IMR-90 (cell line): ENCODE results near the gene ATXN3. TPM values are rescaled to one million over a fixed set of nuclear protein-coding genes. Genes with fewer than 3 reads are reported as not detected.

ENCODE experiments used
- ATAC-seq: fragments of 200-7000 bp; cut with Tn5 transposase; 2 replicates; pipeline ENCODE4 v1.9.1; 2020; ENCODE audit warnings: low read depth, mild to moderate bottlenecking, moderate library complexity
- BruUV-seq: library from RNA; stranded (reverse); fragments of 400-500 nt; replicated peaks from 2 replicates; lab custom pipeline; 2021; lab: Mats Ljungman, UMichigan
- CTCF ChIA-PET: fragments of 300-600 bp; formaldehyde crosslinking; extraction: SDS; loops from one replicate; lab custom pipeline; 2021; ENCODE audit warnings: antibody characterized with exemption; lab: Yijun Ruan, JAX
- POLR2A ChIA-PET: fragments of 300-600 bp; sonication (Branson Sonifier 250); formaldehyde crosslinking; loops from one replicate; lab custom pipeline; 2022; ENCODE audit warnings: antibody characterized with exemption; ENCODE audit not compliant: unreplicated experiment; lab: Charles Lee
- DNase-seq: peaks from one replicate; pipeline ENCODE4 v3.0.0; 2013
- H2AFZ ChIP-seq: replicated peaks from 2 replicates; pipeline ENCODE3; 2013; ENCODE audit warnings: low read length, mild to moderate bottlenecking; ENCODE audit not compliant: poor library complexity
- H2AK5ac ChIP-seq: 2 replicates; pipeline ENCODE4 v1.6.1; 2013; ENCODE audit warnings: low read depth, low read length, inconsistent platforms
- H2AK9ac ChIP-seq: replicated peaks from 2 replicates; pipeline ENCODE3; 2013; ENCODE audit warnings: mild to moderate bottlenecking, low read depth, low read length, moderate library complexity; ENCODE audit not compliant: poor library complexity
- H2BK120ac ChIP-seq: 2 replicates; pipeline ENCODE4 v1.6.1; 2013; ENCODE audit warnings: low read depth, low read length, inconsistent platforms
- H2BK15ac ChIP-seq: 3 replicates; pipeline ENCODE4 v1.6.1; 2013; ENCODE audit warnings: low read depth, low read length, inconsistent platforms
- H2BK20ac ChIP-seq: 2 replicates; pipeline ENCODE4 v1.6.1; 2013; ENCODE audit warnings: low read depth, mild to moderate bottlenecking, inconsistent platforms, low read length, moderate library complexity
- H2BK5ac ChIP-seq: 2 replicates; pipeline ENCODE4 v1.6.1; 2013; ENCODE audit warnings: mild to moderate bottlenecking, low read depth, low read length, inconsistent platforms; ENCODE audit not compliant: poor library complexity, severe bottlenecking
- H3K14ac ChIP-seq: replicated peaks from 2 replicates; pipeline ENCODE4 v1.6.1; 2013; ENCODE audit warnings: low read depth, low read length, inconsistent platforms
- H3K18ac ChIP-seq: 2 replicates; pipeline ENCODE4 v1.6.1; 2013; ENCODE audit warnings: low read depth, low read length, control low read depth
- H3K23ac ChIP-seq: 2 replicates; pipeline ENCODE4 v1.6.1; 2013; ENCODE audit warnings: low read depth, low read length, inconsistent platforms
- H3K27ac ChIP-seq: 2 replicates; pipeline ENCODE4 v1.5.1; 2013; ENCODE audit warnings: mild to moderate bottlenecking, control low read depth, low read length; ENCODE audit not compliant: insufficient read depth
- H3K27me3 ChIP-seq: 2 replicates; pipeline ENCODE4 v1.6.1; 2013; ENCODE audit warnings: low read length; ENCODE audit not compliant: control insufficient read depth, insufficient read depth
- H3K36me3 ChIP-seq: 2 replicates; pipeline ENCODE4 v1.6.1; 2013; ENCODE audit warnings: low read length, mixed read lengths; ENCODE audit not compliant: control insufficient read depth, insufficient read depth
- H3K4ac ChIP-seq: 2 replicates; pipeline ENCODE4 v1.6.1; 2013; ENCODE audit warnings: low read depth, low read length, inconsistent platforms
- H3K4me1 ChIP-seq: 2 replicates; pipeline ENCODE4 v1.6.1; 2013; ENCODE audit warnings: low read length, mixed read lengths; ENCODE audit not compliant: control insufficient read depth, insufficient read depth
- H3K4me2 ChIP-seq: 2 replicates; pipeline ENCODE4 v1.6.1; 2013; ENCODE audit warnings: low read depth, mild to moderate bottlenecking, control low read depth, low read length, moderate library complexity
- H3K4me3 ChIP-seq: 2 replicates; pipeline ENCODE4 v1.5.1; 2013; ENCODE audit warnings: low read depth, mild to moderate bottlenecking, control low read depth, low read length, moderate library complexity; ENCODE audit not compliant: insufficient read depth
- H3K56ac ChIP-seq: 2 replicates; pipeline ENCODE4 v1.6.1; 2013; ENCODE audit warnings: low read length, inconsistent platforms; ENCODE audit not compliant: insufficient read depth; ENCODE audit errors: extremely low read depth
- H3K79me1 ChIP-seq, 2 experiments: 2 replicates each; pipeline ENCODE4 v1.6.1; 2013; ENCODE audit warnings: low read length in 2 of 2, inconsistent platforms in 1 of 2, low read depth in 1 of 2
- H3K9ac ChIP-seq: 2 replicates; pipeline ENCODE4 v1.6.1; 2013; ENCODE audit warnings: low read depth, low read length, control low read depth
- H3K9me1 ChIP-seq: 2 replicates; pipeline ENCODE4 v1.6.1; 2013; ENCODE audit warnings: low read length, inconsistent platforms; ENCODE audit not compliant: insufficient read depth
- H3K9me3 ChIP-seq: 2 replicates; pipeline ENCODE4 v1.6.1; 2013; ENCODE audit warnings: low read length; ENCODE audit not compliant: control insufficient read depth, insufficient read depth
- H4K20me1 ChIP-seq: 2 replicates; pipeline ENCODE4 v1.6.1; 2013; ENCODE audit warnings: low read length, inconsistent platforms; ENCODE audit not compliant: insufficient read depth
- H4K5ac ChIP-seq: 2 replicates; pipeline ENCODE4 v1.6.1; 2013; ENCODE audit warnings: mild to moderate bottlenecking, low read depth, low read length, control low read depth
- H4K8ac ChIP-seq, 2 experiments: 2 replicates each; pipeline ENCODE4 v1.6.1; 2013; ENCODE audit warnings: low read depth in 2 of 2, low read length in 2 of 2, control low read depth in 1 of 2, inconsistent platforms in 1 of 2
- H4K91ac ChIP-seq: 2 replicates; pipeline ENCODE4 v1.6.1; 2013; ENCODE audit warnings: low read depth, low read length, inconsistent platforms; ENCODE audit not compliant: insufficient read depth
- BHLHE40 ChIP-seq: fragments of 150-350 bp; IDR thresholded peaks from 2 replicates; pipeline ENCODE4 v1.6.1; 2016; ENCODE audit warnings: mild to moderate bottlenecking, low read depth, low read length
- MAZ ChIP-seq: IDR thresholded peaks from 2 replicates; pipeline ENCODE4 v1.6.1; 2012; ENCODE audit warnings: low read depth, mild to moderate bottlenecking, low read length, improper control_type of control experiment, moderate library complexity, borderline replicate concordance
- NFE2L2 ChIP-seq: fragments of 150-350 bp; IDR thresholded peaks from 2 replicates; pipeline ENCODE4 v1.6.1; 2016; ENCODE audit warnings: low read depth, mild to moderate bottlenecking, low read length
- RAD21 ChIP-seq: IDR thresholded peaks from 2 replicates; pipeline ENCODE4 v1.6.1; 2012; ENCODE audit warnings: low read length, improper control_type of control experiment
- SMC3 ChIP-seq: fragments of 150-350 bp; IDR thresholded peaks from 2 replicates; pipeline ENCODE4 v1.6.1; 2016; ENCODE audit warnings: low read depth, mild to moderate bottlenecking, antibody characterized with exemption, low read length, moderate library complexity
- WGBS, 2 experiments: methylation state at CpG; one replicate each; pipeline versions ENCODE4 v1.1.5 to v1.1.7; 2013; ENCODE audit warnings: missing lambda C conversion rate in 2 of 2; ENCODE audit not compliant: insufficient read length in 1 of 2; ENCODE audit errors: extremely low coverage in 2 of 2; 5-methylcytosine and 5-hydroxymethylcytosine counted together
- dilution Hi-C: fragments of 300-500 bp; cut with HindIII; formaldehyde crosslinking; loops from one replicate; pipeline ENCODE4 v1.14.3; 2018; ENCODE audit warnings: low sequenced_read_pairs; ENCODE audit not compliant: unreplicated experiment
- in situ Hi-C: fragments of 300-500 bp; cut with MboI; formaldehyde crosslinking; loops from 3 replicates; pipeline ENCODE4 v1.14.3; 2019; ENCODE audit warnings: low sequenced_read_pairs, inconsistent platforms, mixed read lengths
- intact Hi-C: fragments of 100-400 bp; cut with micrococcal nuclease; formaldehyde crosslinking; loops from 2 replicates; pipeline ENCODE4 v1.10.0; 2022
- polyA plus RNA-seq, 3 experiments: library from polyadenylated mRNA; depleted of rRNA; stranded (reverse); fragments of >200 nt; gene quantifications; 2 replicates each; pipeline ENCODE4 v1.2.3, GENCODE V29; 2012; ENCODE audit warnings: low replicate concordance in 1 of 3
- total RNA-seq: library from RNA; depleted of rRNA; stranded (reverse); fragments of >200 nt; gene quantifications from 2 replicates; pipeline ENCODE4 v1.2.3, GENCODE V29; 2012
- TF ChIP-seq, protein P1 (sequence below): conservative IDR thresholded peaks from 2 replicates; pipeline ENCODE4 v1.5.1; 2012; ENCODE audit warnings: mild to moderate bottlenecking, low read depth, low read length, improper control_type of control experiment

Gene ATXN3
- total and polyA plus RNA-seq, 2 of the 4 experiments (the other 2 are of a cell fraction) = 9.0 to 13.9 TPM

DNA sequence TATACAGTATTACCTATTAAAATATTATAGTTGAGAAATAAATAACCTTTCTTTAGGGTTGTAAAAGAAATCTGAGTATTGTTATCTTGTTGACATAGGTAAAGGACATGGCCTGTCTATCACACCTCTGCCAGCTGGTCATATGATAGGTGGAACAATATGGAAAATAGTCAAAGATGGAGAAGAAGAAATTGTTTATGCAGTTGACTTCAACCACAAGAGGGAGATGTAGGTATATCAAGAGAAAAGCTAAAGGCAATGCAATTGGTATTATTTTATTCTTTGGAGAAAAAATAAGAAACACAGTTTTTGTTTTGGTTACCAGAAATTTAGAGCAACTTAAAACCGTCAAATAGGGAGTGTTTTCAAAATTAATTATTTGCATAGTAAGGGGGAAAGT is 28.9 kb upstream of the ATXN3 start:
- CTCF ChIA-PET = interaction anchor here (1.1 to 1.8 kb wide), 4 partner anchors 10 to 455 kb away, joined by 3 to 6 read pairs (median 6); partner anchors contain the start of gene CPSF2
- no peak overlapping the region for H3K23ac ChIP-seq

More for the DNA sequence above, 28.9 kb upstream of the ATXN3 start:
- H3K56ac ChIP-seq = no peak overlapping the region
- H3K4me2 ChIP-seq = no peak overlapping the region
- H2AK5ac ChIP-seq = no peak overlapping the region
- in situ Hi-C loops = no loop called here
- no peaks in the 10 kb centered on the region; a peak in 2 of 4 replicates for H3K79me1 ChIP-seq
- H4K20me1 ChIP-seq = no peaks in the 10 kb centered on the region
- no peaks in the 10 kb centered on the region for H3K4me1 ChIP-seq
- POLR2A ChIA-PET = no interaction called here
- BruUV-seq = no TSS peak
- ATAC-seq = peak; percentile 54; the same call in 1 of the 2 replicates
- H2AK9ac ChIP-seq = no peak overlapping the region
- TF ChIP-seq BHLHE40 (no peak), MAZ (no peak), RAD21 (peak; percentile 72), SMC3 (peak; percentile 69), NFE2L2 (no peak)
- TF ChIP-seq, protein P1, sequence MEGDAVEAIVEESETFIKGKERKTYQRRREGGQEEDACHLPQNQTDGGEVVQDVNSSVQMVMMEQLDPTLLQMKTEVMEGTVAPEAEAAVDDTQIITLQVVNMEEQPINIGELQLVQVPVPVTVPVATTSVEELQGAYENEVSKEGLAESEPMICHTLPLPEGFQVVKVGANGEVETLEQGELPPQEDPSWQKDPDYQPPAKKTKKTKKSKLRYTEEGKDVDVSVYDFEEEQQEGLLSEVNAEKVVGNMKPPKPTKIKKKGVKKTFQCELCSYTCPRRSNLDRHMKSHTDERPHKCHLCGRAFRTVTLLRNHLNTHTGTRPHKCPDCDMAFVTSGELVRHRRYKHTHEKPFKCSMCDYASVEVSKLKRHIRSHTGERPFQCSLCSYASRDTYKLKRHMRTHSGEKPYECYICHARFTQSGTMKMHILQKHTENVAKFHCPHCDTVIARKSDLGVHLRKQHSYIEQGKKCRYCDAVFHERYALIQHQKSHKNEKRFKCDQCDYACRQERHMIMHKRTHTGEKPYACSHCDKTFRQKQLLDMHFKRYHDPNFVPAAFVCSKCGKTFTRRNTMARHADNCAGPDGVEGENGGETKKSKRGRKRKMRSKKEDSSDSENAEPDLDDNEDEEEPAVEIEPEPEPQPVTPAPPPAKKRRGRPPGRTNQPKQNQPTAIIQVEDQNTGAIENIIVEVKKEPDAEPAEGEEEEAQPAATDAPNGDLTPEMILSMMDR = peak; percentile 70
- no peak overlapping the region for H2BK20ac ChIP-seq
- intact Hi-C loops = loop anchor here (1.0 to 10.0 kb wide), 3 partner anchors 321 to 650 kb away; no protein-coding TSS in a partner anchor
- no peak overlapping the region for H4K8ac ChIP-seq
- no peak overlapping the region for H2BK120ac ChIP-seq
- no peak overlapping the region for H3K27ac ChIP-seq
- no peak overlapping the region for H3K18ac ChIP-seq
- no CpG with 5 or more reads among the region's 1 CpG for WGBS, 2 experiments
- H3K9ac ChIP-seq = no peak overlapping the region
- peak; percentile 59 for DNase-seq
- no peak overlapping the region for H3K4me3 ChIP-seq
- H3K4ac ChIP-seq = no peak overlapping the region
- H2BK15ac ChIP-seq = no peak overlapping the region
- dilution Hi-C loops = no loop called here
- H3K14ac ChIP-seq = no peak overlapping the region
- H3K36me3 ChIP-seq = peaks cover 37% of the 10 kb centered on the region
- no peak overlapping the region for H2BK5ac ChIP-seq
- no peaks in the 10 kb centered on the region for H3K9me3 ChIP-seq
- no peak overlapping the region for H4K91ac ChIP-seq
- H2AFZ ChIP-seq = no peak overlapping the region
- no peak overlapping the region for H4K5ac ChIP-seq
- H3K27me3 ChIP-seq = no peaks in the 10 kb centered on the region
- no peaks in the 10 kb centered on the region for H3K9me1 ChIP-seq
